MV-4-11 (cell line): ENCODE measurements around the gene NKD1.
A peak's percentile ranks its signal among the peaks of the same experiment; 100 is the strongest.

Experiments
- DNase-seq: peaks from one replicate; lab custom pipeline; 2025; lab: John Stamatoyannopoulos, UW

Gene NKD1

GRCh38 chr16:50651835-50652438 lies 103.7 kb downstream of the NKD1 start:
- no peak for DNase-seq

GRCh38 chr16:50652836-50653425 lies 104.7 kb downstream of the NKD1 start:
- DNase-seq: no peak

DNA sequence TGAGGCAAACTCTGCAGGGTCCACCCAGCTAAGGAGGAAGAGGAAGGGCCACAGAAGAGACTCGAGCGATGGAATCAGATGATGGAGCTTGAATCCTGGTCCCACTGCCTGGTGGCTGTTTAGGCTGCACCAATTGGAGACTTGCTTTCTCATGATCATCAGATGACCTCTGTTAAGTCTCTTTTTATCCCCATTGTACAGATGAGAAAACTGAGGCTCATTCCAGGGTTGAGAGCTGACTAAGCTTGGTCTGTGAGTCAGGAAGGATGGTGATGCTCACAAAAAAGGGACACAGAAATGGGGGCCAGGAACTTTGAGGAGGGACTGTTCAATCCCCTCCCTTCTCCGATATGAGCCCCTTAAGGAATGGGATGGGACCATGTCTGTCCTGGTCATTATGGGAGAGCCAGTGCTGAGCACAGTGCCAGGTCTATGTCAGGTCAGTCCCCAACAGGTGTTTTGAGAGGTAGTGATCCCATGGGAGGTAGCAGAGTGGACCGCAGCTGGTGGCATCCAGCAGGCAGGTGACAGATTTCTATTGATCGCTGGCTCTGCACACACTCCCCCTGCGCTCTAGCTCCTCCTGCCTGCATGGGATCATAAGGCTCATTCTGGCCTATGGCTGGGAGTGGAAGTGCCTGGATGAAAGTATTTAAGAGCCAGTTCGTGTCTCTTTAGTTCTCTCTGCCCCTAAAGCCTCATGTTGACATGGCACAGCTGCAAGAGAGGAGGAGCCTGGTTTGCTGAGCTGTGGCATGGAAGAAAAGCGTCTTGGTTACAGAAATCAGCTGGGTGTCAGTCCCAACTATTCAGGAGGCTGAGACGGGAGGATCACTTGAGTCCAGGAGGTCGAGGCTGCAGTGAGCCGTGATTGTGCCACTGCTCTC lies 105.7 kb downstream of the NKD1 start:
- DNase-seq: no peak

GRCh38 chr16:50655558-50656055 lies 107.4 kb downstream of the NKD1 start:
- DNase-seq: no peak

DNA sequence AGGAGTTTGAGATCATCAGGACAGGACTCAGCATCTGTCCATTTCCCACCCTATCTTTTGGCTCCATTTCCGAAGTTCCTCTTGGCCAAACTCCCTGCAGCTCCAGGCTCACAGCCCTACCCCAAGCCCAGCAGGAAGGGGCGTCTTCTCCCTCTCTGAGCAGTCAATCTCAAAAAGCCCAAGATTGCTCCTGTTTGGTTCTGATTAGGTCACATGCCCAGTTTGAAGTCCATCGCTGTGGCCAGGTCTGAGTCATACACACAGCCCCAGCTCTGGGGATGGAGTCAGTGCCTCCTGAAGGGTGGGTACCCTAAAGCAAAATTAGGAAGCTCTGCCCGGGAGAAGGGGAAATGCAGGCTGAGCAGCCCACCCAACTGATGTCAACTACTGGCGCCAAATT lies 109.0 kb downstream of the NKD1 start:
- DNase-seq: peak; percentile 9

DNA sequence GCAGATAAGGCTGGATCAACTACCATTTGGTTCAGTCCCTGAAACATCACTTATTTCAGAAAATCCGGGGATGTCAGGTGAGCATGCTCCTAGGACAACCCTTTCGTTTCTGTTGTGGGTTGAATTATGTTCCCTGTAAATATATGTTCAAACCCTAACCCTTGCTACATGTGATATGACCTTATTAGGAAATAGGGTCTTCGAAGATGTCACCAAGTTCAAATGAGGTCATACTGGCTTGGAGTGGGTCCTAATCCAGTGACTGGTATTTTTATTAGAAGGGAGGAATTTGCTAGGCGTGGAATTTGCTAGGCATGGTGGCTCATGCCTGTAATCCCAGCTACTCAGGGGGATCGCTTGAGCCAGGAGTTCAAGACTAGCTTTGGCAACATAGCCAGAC lies 111.6 kb downstream of the NKD1 start:
- DNase-seq: no peak

- DNase-seq: no peak
These were observed 114.2 kb downstream of the NKD1 start for GRCh38 chr16:50662306-50662940.

DNA sequence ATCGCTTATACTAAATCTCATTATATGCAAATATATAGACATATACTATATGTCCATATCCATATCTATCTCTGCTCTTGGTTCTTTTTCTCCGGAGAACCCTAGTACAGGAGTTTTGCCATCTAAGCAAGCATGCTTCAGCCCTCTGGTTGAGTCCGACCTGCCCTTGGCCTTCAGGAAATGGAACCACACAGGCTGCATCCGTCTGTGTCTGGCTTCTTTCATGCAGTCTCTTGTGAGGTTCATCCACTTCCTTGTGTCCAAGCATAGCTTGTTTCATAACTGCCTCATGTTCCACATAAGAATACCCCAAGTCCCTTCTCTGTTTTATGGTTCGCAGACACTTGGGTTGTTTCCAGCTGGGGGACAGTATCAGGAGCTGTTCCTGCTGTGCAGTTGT lies 116.1 kb downstream of the NKD1 start:
- DNase-seq: no peak

- DNase-seq: peak; percentile 63
These were observed 117.1 kb downstream of the NKD1 start for GRCh38 chr16:50665128-50665878.

GRCh38 chr16:50666658-50667496 lies 118.7 kb downstream of the NKD1 start:
- peak; percentile 81 for DNase-seq

DNA sequence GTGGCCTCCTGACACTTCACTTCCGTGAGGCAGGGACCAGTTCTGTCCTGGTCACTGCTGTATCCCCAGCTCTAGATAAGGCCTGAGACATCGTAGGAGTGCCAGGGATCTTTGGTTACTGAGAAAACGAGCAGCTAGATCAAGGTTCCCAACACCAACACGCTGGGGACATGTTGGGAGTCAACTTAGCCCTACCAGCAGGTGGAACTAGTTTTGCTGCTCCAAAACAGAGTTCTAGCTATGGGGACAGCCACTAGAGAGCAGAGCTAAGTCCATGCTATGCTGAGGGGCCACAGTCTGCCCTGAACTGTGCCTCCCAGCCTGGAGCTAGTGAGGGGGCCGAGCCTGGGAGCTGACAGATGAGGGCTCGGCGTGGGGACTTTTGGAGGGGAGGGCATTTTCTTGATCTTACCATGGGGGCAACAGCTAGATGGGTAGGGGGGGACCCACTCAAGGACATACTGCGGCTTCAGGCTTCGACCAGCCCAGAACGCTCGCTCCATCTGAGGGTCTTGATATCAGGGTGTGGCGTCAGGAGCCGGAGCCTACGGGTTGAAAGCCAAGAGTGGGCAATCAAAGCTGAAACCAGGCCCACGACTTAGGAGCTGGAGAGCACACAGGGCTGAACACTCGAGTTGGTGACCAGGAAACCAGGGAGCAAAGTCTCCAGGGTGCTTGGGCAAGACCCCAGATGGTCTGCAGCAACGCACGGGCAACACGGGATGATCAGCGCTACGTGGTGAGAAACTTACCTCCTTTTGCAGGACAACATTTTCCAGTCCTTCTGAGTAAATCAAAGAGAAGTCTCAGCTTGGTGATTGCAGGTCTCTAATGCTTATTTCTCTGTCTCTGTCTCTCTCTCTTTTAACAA lies 119.5 kb downstream of the NKD1 start:
- peak; percentile 45 for DNase-seq

DNA sequence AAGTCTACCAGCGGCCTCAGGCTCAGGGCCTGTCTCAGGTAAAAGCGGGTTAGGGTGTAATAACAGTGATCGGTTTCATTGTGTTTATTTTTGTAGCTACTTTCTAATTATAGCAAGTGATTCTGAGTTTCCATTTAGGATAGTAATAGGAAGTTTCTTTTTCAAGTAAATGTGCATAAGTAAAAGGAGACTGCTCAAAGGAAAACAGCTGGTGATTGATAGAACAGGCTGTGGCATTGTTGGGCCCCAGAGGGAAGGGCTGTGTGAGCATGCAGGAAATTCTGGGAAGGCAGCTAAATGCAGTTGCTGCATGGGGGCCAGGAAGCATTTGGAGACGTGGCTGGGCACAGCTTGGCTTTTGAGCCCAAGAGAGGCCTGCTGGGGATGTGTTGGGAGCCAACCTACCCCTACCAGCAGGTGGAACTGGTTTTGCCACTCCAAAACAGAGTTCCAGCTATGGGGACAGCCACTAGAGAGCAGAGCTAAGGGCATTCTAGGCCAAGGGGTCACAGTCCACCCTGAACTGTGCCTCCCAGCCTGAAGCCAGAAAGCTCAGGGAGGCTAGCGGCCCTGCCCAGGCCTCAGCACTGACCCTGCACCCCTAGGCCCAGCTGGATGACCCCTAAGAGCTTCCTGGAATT lies 120.3 kb downstream of the NKD1 start:
- DNase-seq: no peak

DNA sequence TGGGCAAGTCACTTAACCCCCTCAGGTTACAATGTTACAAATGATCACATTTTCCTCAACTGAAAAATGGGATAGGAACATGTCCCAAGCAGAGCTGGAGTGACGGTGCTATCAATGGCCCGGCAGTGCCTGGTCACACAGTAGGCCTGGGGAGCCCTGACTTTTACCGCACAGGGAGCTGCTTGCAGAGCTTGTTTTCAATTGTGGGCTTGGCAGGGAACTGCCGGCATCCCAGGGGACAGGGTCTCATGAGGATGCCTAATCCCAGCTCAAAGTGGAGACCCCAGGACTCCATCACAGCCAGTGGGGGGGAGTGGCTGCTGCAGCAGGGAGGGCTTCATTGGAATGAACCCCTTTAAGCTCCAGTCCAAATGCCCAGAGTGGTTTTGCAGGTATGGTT lies 121.5 kb downstream of the NKD1 start:
- DNase-seq: no peak

DNA sequence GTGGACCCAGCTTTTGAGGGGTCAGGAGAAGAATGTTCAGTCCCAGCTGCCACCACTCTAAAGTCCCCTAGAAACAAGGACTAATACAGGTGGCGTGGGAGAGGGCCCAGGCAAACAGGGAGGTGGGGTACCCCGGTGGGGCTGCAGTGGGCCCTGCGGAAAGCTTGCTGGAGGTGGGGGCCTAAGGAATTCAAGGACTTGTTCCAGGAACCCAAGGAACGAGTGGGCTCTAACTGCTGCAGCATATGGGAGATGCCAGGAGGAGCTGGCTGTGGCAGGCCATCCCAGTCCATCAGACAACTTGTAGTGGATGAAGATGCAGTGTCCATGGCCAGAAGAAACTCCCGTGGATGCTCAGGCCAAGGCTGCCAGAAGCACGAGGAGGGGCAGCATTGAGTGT lies 122.3 kb downstream of the NKD1 start:
- DNase-seq: no peak

DNA sequence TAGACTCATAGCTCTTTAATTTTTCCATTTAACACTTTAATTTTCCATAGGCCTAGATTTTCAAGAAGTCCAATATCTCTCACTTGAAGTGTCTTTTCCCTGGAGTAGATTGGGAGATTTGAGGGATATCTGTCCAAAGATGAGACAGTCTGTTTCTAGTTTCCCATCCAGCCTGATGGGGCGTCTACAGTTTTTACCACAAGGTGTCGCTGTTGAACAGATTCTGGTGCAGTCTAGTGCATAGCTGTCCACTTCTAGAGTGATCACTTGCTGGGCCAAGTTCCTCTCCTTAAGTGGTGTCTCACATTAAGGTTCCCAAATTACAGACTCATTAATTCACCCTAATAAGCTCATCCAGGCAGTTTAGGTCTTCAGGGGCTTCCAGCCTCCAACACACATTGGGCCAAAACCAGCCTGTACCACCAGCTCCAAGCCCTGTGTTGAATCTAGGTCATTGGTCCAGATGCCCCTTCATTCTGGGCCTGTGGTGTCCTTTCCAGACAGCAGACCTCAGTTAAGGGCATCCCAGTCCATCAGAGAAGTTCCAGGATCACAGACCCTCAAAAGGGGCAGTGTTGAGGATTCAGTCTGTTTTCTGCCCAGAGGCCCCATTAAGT lies 123.6 kb downstream of the NKD1 start:
- DNase-seq: peak; percentile 58

GRCh38 chr16:50673496-50674275 lies 125.5 kb downstream of the NKD1 start:
- no peak for DNase-seq

- DNase-seq: no peak
These were observed 126.6 kb downstream of the NKD1 start for GRCh38 chr16:50674831-50675230.
